Endothelial cell of umbilical vein (primary cell): ENCODE measurements around the gene SEC22A.

ENCODE experiments used
- CTCF ChIP-seq, 2 donors: IDR thresholded peaks; 1 replicate in 1 of 2; 2 replicates in 1 of 2; pipeline ENCODE4 v1.5.1; 2011; ENCODE audit warnings: low read length in 2 of 2, mild to moderate bottlenecking in 2 of 2, moderate library complexity in 2 of 2, control low read depth in 1 of 2, inconsistent platforms in 1 of 2, low read depth in 1 of 2; ENCODE audit not compliant: insufficient read depth in 1 of 2; ENCODE audit errors: extremely low read depth in 1 of 2
- FOS ChIP-seq: IDR thresholded peaks from 2 replicates; pipeline ENCODE4 v1.6.1; 2011; ENCODE audit warnings: mild to moderate bottlenecking, low read length, moderate library complexity, borderline replicate concordance; ENCODE audit not compliant: insufficient read depth
- MYC ChIP-seq: IDR thresholded peaks from one replicate; pipeline ENCODE4 v1.6.1; 2011; ENCODE audit warnings: mild to moderate bottlenecking, low read depth, low read length
- POLR2A ChIP-seq: IDR thresholded peaks from 2 replicates; pipeline ENCODE4 v1.6.1; 2012; ENCODE audit warnings: low read depth, mild to moderate bottlenecking, control low read depth, low read length
- POLR2AphosphoS5 ChIP-seq: IDR thresholded peaks from 2 replicates; pipeline ENCODE4 v1.6.1; 2012; ENCODE audit warnings: low read depth, mild to moderate bottlenecking, control low read depth, low read length, moderate library complexity; ENCODE audit not compliant: insufficient read depth

DNA sequence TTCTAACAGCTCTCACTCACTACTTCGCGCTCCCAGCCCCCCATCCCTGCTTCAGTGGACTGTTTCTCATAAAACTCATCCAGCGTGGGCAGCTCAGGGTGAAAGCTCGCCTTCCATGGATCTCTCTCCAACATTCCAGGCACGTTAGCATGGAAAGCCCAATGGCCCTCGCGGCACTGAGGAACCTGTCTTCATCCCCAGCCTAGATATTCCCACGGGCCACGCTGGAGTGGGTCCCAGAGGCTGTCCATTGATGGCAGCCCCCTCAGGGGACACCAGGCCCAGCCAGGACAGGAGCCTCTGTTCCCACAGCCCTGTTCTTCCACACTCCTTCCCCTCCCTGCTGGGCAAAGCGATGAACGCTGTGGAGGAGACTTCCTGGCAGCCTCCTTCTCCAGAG, 121.1 kb downstream of the SEC22A start:
- TF ChIP-seq POLR2AphosphoS5 (no peak), CTCF (IDR thresholded peaks at IDR 0.05; ENCODE audit: extremely low read depth in 1 of 2, insufficient read depth in 1 of 2, low read depth in 1 of 2, low read length in 2 of 2) (no peak), POLR2A (no peak), MYC (no peak), FOS (no peak)
